Astrocyte (in vitro differentiated cells and primary cell): ENCODE data around the gene WDR54. TPM values are rescaled to one million over a fixed set of nuclear protein-coding genes. Genes with fewer than 3 reads are reported as not detected.

ENCODE experiments used
- DNase-seq: peaks from one replicate; pipeline ENCODE4 v3.0.0-alpha.2; 2010; ENCODE audit warnings: low read depth
- FAIRE-seq: peaks from 2 replicates; lab custom pipeline; 2011; peaks lifted over from hg19 to GRCh38; lab: Jason Lieb, UNC
- H2AFZ ChIP-seq: 2 replicates; pipeline ENCODE4 v1.6.0; 2012; ENCODE audit warnings: low read depth, low read length, inconsistent platforms
- H3K27ac ChIP-seq: 2 replicates; pipeline ENCODE4 v1.5.1; 2011; ENCODE audit warnings: low read depth, low read length, inconsistent platforms
- H3K27me3 ChIP-seq: 2 replicates; pipeline ENCODE4 v1.6.0; 2011; ENCODE audit warnings: low read length, inconsistent platforms; ENCODE audit not compliant: insufficient read depth
- H3K36me3 ChIP-seq: 2 replicates; pipeline ENCODE4 v1.5.1; 2011; ENCODE audit warnings: low read length, inconsistent platforms; ENCODE audit not compliant: insufficient read depth
- H3K4me1 ChIP-seq: 2 replicates; pipeline ENCODE4 v1.5.1; 2011; ENCODE audit warnings: low read length, inconsistent platforms; ENCODE audit not compliant: insufficient read depth
- H3K4me2 ChIP-seq: 2 replicates; pipeline ENCODE4 v1.6.0; 2012; ENCODE audit warnings: low read length, inconsistent platforms
- H3K4me3 ChIP-seq: 2 replicates; pipeline ENCODE4 v1.5.1; 2011; ENCODE audit warnings: low read depth, mild to moderate bottlenecking, low read length, inconsistent platforms; ENCODE audit not compliant: insufficient read depth
- H3K79me2 ChIP-seq: 2 replicates; pipeline ENCODE4 v1.6.0; 2012; ENCODE audit warnings: mild to moderate bottlenecking, low read length, inconsistent platforms; ENCODE audit not compliant: insufficient read depth
- H3K9ac ChIP-seq: 2 replicates; pipeline ENCODE4 v1.6.0; 2012; ENCODE audit warnings: mild to moderate bottlenecking, low read length, inconsistent platforms
- H3K9me3 ChIP-seq: 2 replicates; pipeline ENCODE4 v1.5.1; 2012; ENCODE audit warnings: low read depth, mild to moderate bottlenecking, low read length, inconsistent platforms; ENCODE audit not compliant: insufficient read depth
- H4K20me1 ChIP-seq: 2 replicates; pipeline ENCODE4 v1.6.0; 2012; ENCODE audit warnings: low read length, inconsistent platforms; ENCODE audit not compliant: insufficient read depth
- H3K27ac Mint-ChIP-seq: one replicate; pipeline ENCODE4 v1.8.0; 2021; ENCODE audit warnings: mild to moderate bottlenecking, mixed read lengths; ENCODE audit not compliant: unreplicated experiment
- H3K27me3 Mint-ChIP-seq: one replicate; pipeline ENCODE4 v1.8.0; 2021; ENCODE audit warnings: low read depth, mixed read lengths; ENCODE audit not compliant: unreplicated experiment
- H3K36me3 Mint-ChIP-seq: one replicate; pipeline ENCODE4 v1.8.0; 2021; ENCODE audit warnings: low read depth, mixed read lengths; ENCODE audit not compliant: unreplicated experiment
- H3K4me1 Mint-ChIP-seq: one replicate; pipeline ENCODE4 v1.8.0; 2021; ENCODE audit warnings: low read depth, mixed read lengths; ENCODE audit not compliant: unreplicated experiment
- H3K4me3 Mint-ChIP-seq: one replicate; pipeline ENCODE4 v1.8.0; 2021; ENCODE audit warnings: mild to moderate bottlenecking, moderate library complexity, mixed read lengths; ENCODE audit not compliant: unreplicated experiment
- H3K9me3 Mint-ChIP-seq: one replicate; pipeline ENCODE4 v1.8.0; 2021; ENCODE audit warnings: mild to moderate bottlenecking, mixed read lengths; ENCODE audit not compliant: unreplicated experiment
- EZH2 ChIP-seq: IDR thresholded peaks from 2 replicates; pipeline ENCODE4 v1.6.1; 2012; ENCODE audit warnings: mild to moderate bottlenecking, low read length, inconsistent platforms; ENCODE audit not compliant: insufficient read depth
- total RNA-seq: library from RNA; stranded (reverse); gene quantifications from 2 replicates; pipeline ENCODE4 v1.2.1, GENCODE V29; 2021
- TF ChIP-seq, protein P1 (sequence below): IDR thresholded peaks from 2 replicates; pipeline ENCODE4 v1.5.1; 2011; ENCODE audit warnings: low read depth, mild to moderate bottlenecking, inconsistent platforms, low read length, moderate library complexity; ENCODE audit not compliant: insufficient read depth

The WDR54 gene
- total RNA-seq, 1 donor from 2014 or later = 14.8 TPM

DNA sequence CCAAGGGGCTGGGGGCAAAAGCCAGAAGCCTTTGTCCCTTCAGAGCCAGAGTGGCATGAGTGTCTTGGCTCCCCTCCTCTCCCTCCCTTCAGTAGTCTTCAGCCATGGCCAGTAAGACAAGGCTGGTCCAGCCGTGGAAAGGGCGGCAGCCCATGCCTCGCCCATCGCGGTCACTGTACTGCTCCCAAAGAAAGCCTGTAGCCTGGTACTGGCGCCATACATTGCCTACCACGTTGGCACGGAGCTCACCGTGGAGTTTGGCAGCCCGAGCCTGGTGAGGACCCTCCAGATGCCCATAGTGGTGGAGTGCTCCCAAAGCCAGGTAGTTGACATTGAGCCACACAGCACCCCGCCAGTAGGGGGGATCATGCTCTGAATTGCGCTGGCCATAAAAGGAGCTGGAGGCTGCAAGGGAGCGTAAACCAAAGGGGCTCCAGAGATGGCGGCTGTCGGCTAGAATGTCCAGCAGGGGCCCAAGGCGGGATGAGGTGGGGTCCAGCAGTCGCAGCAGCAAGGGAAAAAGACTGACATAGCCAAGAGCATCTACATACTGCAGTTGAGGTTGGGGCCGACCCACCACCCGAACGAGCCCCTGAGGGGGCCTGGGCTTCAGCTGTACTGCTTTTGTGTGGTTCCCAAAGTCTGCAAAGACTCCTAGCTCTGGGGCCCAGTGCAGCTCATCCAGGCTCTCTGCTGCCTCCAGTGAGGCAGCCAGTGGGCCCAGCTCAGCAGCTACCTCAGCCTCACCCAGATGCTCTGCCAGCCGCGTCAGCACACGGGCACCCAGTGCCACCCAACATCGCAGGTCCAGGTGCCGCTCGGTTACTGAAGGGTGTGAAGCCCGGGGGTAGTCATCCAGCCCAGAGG lies 39.9 kb downstream of the WDR54 start:
- no peak overlapping the region for H3K4me3 ChIP-seq
- Mint-ChIP-seq H3K4me1 (peaks cover 20% of the 10 kb centered on the region), H3K36me3 (peaks cover 3% of the 10 kb centered on the region), H3K4me3 (no peak overlapping the region), H3K9me3 (no peaks in the 10 kb centered on the region), H3K27ac (no peak overlapping the region), H3K27me3 (no peaks in the 10 kb centered on the region)
- TF ChIP-seq EZH2 = no peak
- TF ChIP-seq, protein P1, sequence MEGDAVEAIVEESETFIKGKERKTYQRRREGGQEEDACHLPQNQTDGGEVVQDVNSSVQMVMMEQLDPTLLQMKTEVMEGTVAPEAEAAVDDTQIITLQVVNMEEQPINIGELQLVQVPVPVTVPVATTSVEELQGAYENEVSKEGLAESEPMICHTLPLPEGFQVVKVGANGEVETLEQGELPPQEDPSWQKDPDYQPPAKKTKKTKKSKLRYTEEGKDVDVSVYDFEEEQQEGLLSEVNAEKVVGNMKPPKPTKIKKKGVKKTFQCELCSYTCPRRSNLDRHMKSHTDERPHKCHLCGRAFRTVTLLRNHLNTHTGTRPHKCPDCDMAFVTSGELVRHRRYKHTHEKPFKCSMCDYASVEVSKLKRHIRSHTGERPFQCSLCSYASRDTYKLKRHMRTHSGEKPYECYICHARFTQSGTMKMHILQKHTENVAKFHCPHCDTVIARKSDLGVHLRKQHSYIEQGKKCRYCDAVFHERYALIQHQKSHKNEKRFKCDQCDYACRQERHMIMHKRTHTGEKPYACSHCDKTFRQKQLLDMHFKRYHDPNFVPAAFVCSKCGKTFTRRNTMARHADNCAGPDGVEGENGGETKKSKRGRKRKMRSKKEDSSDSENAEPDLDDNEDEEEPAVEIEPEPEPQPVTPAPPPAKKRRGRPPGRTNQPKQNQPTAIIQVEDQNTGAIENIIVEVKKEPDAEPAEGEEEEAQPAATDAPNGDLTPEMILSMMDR = no peak
- H3K9ac ChIP-seq = no peak overlapping the region
- DNase-seq (no peak), FAIRE-seq (no peak)
- no peak overlapping the region for H2AFZ ChIP-seq
- no peak overlapping the region for H3K4me2 ChIP-seq
- H3K79me2 ChIP-seq = peaks cover 52% of the 10 kb centered on the region
- peaks cover 4% of the 10 kb centered on the region for H3K36me3 ChIP-seq
- no peaks in the 10 kb centered on the region for H3K27me3 ChIP-seq
- H3K27ac ChIP-seq = no peak overlapping the region
- H3K4me1 ChIP-seq = peaks cover 17% of the 10 kb centered on the region
- H4K20me1 ChIP-seq = peaks cover 16% of the 10 kb centered on the region
- H3K9me3 ChIP-seq = no peaks in the 10 kb centered on the region

DNA sequence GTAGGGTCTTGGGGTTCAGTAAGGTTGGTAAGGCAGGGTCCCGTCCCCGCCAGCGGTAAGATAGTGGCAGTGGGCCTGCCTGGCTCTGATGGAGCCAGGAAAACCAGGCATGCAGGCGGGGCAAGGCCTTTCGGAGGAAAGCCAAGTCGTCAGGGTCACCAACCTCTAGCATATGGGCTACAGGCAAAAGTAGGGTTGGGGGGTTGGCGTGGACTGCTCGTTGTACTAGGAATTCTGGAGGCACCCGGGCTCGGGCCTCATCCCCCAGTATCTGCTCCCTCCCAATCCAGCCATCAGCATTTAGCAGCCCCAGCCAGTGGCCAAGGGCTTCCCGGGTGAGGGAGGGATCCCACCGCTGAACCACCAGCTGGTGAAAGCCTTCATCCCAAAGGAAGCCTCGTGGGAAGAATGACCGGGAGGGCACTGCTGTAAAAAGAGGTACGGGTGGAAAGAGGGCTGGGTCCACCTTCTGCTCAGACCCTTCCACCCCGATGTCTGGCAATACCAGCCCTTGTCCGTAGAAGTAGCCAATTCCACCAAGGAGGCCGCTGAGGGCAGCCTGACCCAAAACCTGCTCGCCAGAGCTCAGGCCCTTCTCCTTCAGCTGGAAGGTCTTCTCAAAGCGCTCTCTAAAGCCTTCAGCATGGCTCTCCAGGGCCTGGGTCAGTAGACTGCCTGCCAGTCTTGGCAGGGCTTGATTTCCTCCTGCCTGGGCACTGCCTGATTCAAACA lies 40.7 kb downstream of the WDR54 start:
- Histone ChIP-seq H3K4me3 (no peak overlapping the region), H3K27me3 (no peaks in the 10 kb centered on the region), H3K9ac (no peak overlapping the region), H3K4me1 (peaks cover 11% of the 10 kb centered on the region), H3K9me3 (no peaks in the 10 kb centered on the region), H3K36me3 (peaks cover 4% of the 10 kb centered on the region), H2AFZ (no peak overlapping the region), H3K4me2 (no peak overlapping the region), H3K79me2 (peaks cover 50% of the 10 kb centered on the region), H3K27ac (no peak overlapping the region), H4K20me1 (peaks cover 16% of the 10 kb centered on the region)
- FAIRE-seq = no peak
- Mint-ChIP-seq H3K4me1 (peaks cover 18% of the 10 kb centered on the region), H3K4me3 (peak overlapping the region; percentile 20), H3K9me3 (no peaks in the 10 kb centered on the region), H3K27ac (peak overlapping the region; percentile 26), H3K27me3 (no peaks in the 10 kb centered on the region), H3K36me3 (peaks cover 3% of the 10 kb centered on the region)
- no peak for DNase-seq
- TF ChIP-seq, protein P1 = no peak
- no peak for TF ChIP-seq EZH2

DNA sequence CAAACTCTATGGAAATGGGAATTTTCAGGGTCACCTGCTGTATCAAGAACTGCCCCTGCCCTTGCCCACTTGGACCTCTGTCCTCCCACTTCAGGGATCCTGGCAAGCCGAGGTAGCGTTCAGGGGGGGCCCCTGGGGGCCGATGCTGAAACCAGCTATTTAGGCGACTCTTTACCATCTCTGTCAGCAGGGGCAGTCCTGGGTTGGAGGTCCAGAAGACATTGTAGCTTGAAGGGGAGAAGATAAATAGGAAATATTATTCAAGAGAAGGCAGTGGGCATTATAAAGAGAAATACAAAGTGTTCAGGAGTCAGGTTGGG lies 41.2 kb downstream of the WDR54 start:
- Histone ChIP-seq H3K9me3 (no peaks in the 10 kb centered on the region), H3K79me2 (peaks cover 50% of the 10 kb centered on the region), H2AFZ (no peak overlapping the region), H3K27me3 (no peaks in the 10 kb centered on the region), H3K36me3 (peaks cover 4% of the 10 kb centered on the region), H3K4me1 (peaks cover 11% of the 10 kb centered on the region), H3K9ac (no peak overlapping the region), H3K4me2 (peak overlapping the region; percentile 45), H3K4me3 (no peak overlapping the region), H3K27ac (no peak overlapping the region), H4K20me1 (peaks cover 16% of the 10 kb centered on the region)
- Mint-ChIP-seq H3K9me3 (no peaks in the 10 kb centered on the region), H3K4me1 (peaks cover 18% of the 10 kb centered on the region), H3K4me3 (peak overlapping the region; percentile 96), H3K27ac (peak overlapping the region; percentile 26), H3K27me3 (no peaks in the 10 kb centered on the region), H3K36me3 (peaks cover 3% of the 10 kb centered on the region)
- no peak for TF ChIP-seq EZH2
- TF ChIP-seq, protein P1 = no peak
- DNase-seq = no peak
- FAIRE-seq = no peak
